ENCODE measurements around the gene WDR64.

- TF ChIP-seq CTCF (IDR thresholded peaks at IDR 0.05) = no peak
- no peak for TF ChIP-seq POLR2A (IDR thresholded peaks at IDR 0.05)
Measured at GRCh38 chr1:241640867-241641622, 11.0 kb upstream of the WDR64 start.

Measured in ovary (tissue), 3 donors.